H9 (cell line): ENCODE data around the gene SELENOM. TPM values are rescaled to one million over a fixed set of nuclear protein-coding genes. Genes with fewer than 3 reads are reported as not detected.
A peak's percentile ranks its signal among the peaks of the same experiment; 100 is the strongest.

Experiments
- DNase-seq: peaks from one replicate; pipeline ENCODE4 v3.0.0-alpha.2; 2017
- H2AFZ ChIP-seq: one replicate; pipeline ENCODE4 v1.6.1; 2013; ENCODE audit warnings: mild to moderate bottlenecking, low read length, control low read depth, moderate library complexity
- H2AK5ac ChIP-seq: 2 replicates; pipeline ENCODE4 v1.6.1; 2013; ENCODE audit warnings: low read length, control low read depth, mixed read lengths; ENCODE audit not compliant: insufficient read length
- H2BK120ac ChIP-seq: one replicate; pipeline ENCODE4 v1.6.1; 2013; ENCODE audit warnings: low read depth, mild to moderate bottlenecking, low read length, control low read depth, inconsistent platforms; ENCODE audit not compliant: poor library complexity, severe bottlenecking
- H2BK12ac ChIP-seq: 2 replicates; pipeline ENCODE4 v1.6.1; 2013; ENCODE audit warnings: low read length, control low read depth, mixed read lengths, low read depth; ENCODE audit not compliant: insufficient read length
- H2BK15ac ChIP-seq: 2 replicates; pipeline ENCODE4 v1.6.1; 2013; ENCODE audit warnings: low read depth, low read length, control low read depth
- H2BK20ac ChIP-seq: one replicate; pipeline ENCODE4 v1.6.1; 2013; ENCODE audit warnings: low read depth, mild to moderate bottlenecking, low read length, control low read depth, inconsistent platforms; ENCODE audit not compliant: poor library complexity, severe bottlenecking
- H2BK5ac ChIP-seq: 2 replicates; pipeline ENCODE4 v1.6.1; 2013; ENCODE audit warnings: low read length, control low read depth, mixed read lengths; ENCODE audit not compliant: insufficient read length
- H3K14ac ChIP-seq: 2 replicates; pipeline ENCODE4 v1.6.1; 2013; ENCODE audit warnings: low read length, control low read depth; ENCODE audit not compliant: insufficient read depth
- H3K18ac ChIP-seq: 2 replicates; pipeline ENCODE4 v1.6.1; 2013; ENCODE audit warnings: low read depth, mild to moderate bottlenecking, mixed read lengths, low read length, control low read depth; ENCODE audit not compliant: insufficient read length
- H3K23ac ChIP-seq: 2 replicates; pipeline ENCODE4 v1.6.1; 2013; ENCODE audit warnings: low read length, control low read depth, mixed read lengths, low read depth; ENCODE audit not compliant: insufficient read length
- H3K23me2 ChIP-seq: 2 replicates; pipeline ENCODE4 v1.6.1; 2013; ENCODE audit warnings: low read depth, mild to moderate bottlenecking, mixed read lengths, low read length, control low read depth; ENCODE audit not compliant: insufficient read length, poor library complexity, severe bottlenecking
- H3K27ac ChIP-seq: 2 replicates; pipeline ENCODE4 v1.5.1; 2013; ENCODE audit warnings: low read length, control low read depth, mixed read lengths, low read depth; ENCODE audit not compliant: insufficient read length
- H3K27me3 ChIP-seq: 2 replicates; pipeline ENCODE4 v1.6.1; 2013; ENCODE audit warnings: low read length, control low read depth, inconsistent platforms; ENCODE audit not compliant: insufficient read depth
- H3K4ac ChIP-seq: 2 replicates; pipeline ENCODE4 v1.6.1; 2013; ENCODE audit warnings: low read depth, mild to moderate bottlenecking, control low read depth, inconsistent platforms, low read length, moderate library complexity
- H3K4me1 ChIP-seq: 2 replicates; pipeline ENCODE4 v1.6.1; 2013; ENCODE audit warnings: low read length, control low read depth, inconsistent platforms; ENCODE audit not compliant: insufficient read depth
- H3K4me2 ChIP-seq: 2 replicates; pipeline ENCODE4 v1.6.1; 2013; ENCODE audit warnings: low read length, control low read depth, mixed read lengths; ENCODE audit not compliant: insufficient read length, insufficient read depth
- H3K56ac ChIP-seq: 2 replicates; pipeline ENCODE4 v1.6.1; 2013; ENCODE audit warnings: low read depth, mild to moderate bottlenecking, mixed read lengths, low read length, control low read depth; ENCODE audit not compliant: insufficient read length
- H3K79me1 ChIP-seq: 2 replicates; pipeline ENCODE4 v1.6.1; 2013; ENCODE audit warnings: low read depth, mild to moderate bottlenecking, moderate library complexity, low read length, control low read depth, inconsistent platforms; ENCODE audit not compliant: insufficient read depth, poor library complexity, severe bottlenecking
- H3K79me2 ChIP-seq: 2 replicates; pipeline ENCODE4 v1.6.1; 2013; ENCODE audit warnings: low read length, control low read depth, inconsistent platforms; ENCODE audit not compliant: insufficient read depth
- H3K9ac ChIP-seq: 2 replicates; pipeline ENCODE4 v1.6.1; 2013; ENCODE audit warnings: low read length, control low read depth, mixed read lengths; ENCODE audit not compliant: insufficient read length; ENCODE audit errors: extremely low read depth
- H3K9me3 ChIP-seq: one replicate; pipeline ENCODE4 v1.6.1; 2013; ENCODE audit warnings: low read depth, low read length, inconsistent platforms; ENCODE audit not compliant: control insufficient read depth
- H3T11ph ChIP-seq: one replicate; pipeline ENCODE4 v1.6.1; 2013; ENCODE audit warnings: mild to moderate bottlenecking, low read length, control low read depth, inconsistent platforms
- H4K20me1 ChIP-seq: one replicate; pipeline ENCODE4 v1.6.1; 2013; ENCODE audit not compliant: control insufficient read depth, insufficient read length, insufficient read depth
- H4K5ac ChIP-seq: 2 replicates; pipeline ENCODE4 v1.6.1; 2013; ENCODE audit warnings: low read depth, mild to moderate bottlenecking, mixed read lengths, low read length, control low read depth; ENCODE audit not compliant: insufficient read length
- H4K8ac ChIP-seq: replicated peaks from 2 replicates; pipeline ENCODE4 v1.6.1; 2013; ENCODE audit warnings: low read length, control low read depth, mixed read lengths, low read depth; ENCODE audit not compliant: insufficient read length
- H4K91ac ChIP-seq: 2 replicates; pipeline ENCODE4 v1.6.1; 2013; ENCODE audit warnings: low read depth, mild to moderate bottlenecking, moderate library complexity, mixed read lengths, low read length, control low read depth; ENCODE audit not compliant: insufficient read length
- H3K27ac Mint-ChIP-seq, 3 experiments: 2 replicates in 2 of 3; 3 replicates in 1 of 3; pipeline ENCODE4 v1.8.0; 2020 to 2021; ENCODE audit warnings: mixed read lengths in 3 of 3, mild to moderate bottlenecking in 1 of 3, moderate library complexity in 1 of 3
- H3K27me3 Mint-ChIP-seq: 2 replicates; pipeline ENCODE4 v1.8.0; 2021; ENCODE audit warnings: low read depth, mild to moderate bottlenecking, moderate library complexity, mixed read lengths
- H3K36me3 Mint-ChIP-seq, 3 experiments: 2 replicates in 2 of 3; 3 replicates in 1 of 3; pipeline ENCODE4 v1.8.0; 2020 to 2021; ENCODE audit warnings: low read depth in 3 of 3, mixed read lengths in 3 of 3; ENCODE audit not compliant: insufficient read depth in 1 of 3
- H3K4me1 Mint-ChIP-seq, 2 experiments: 2 replicates each; pipeline ENCODE4 v1.8.0; 2020; ENCODE audit warnings: mixed read lengths in 2 of 2
- H3K4me3 Mint-ChIP-seq, 2 experiments: 2 replicates in 1 of 2; 3 replicates in 1 of 2; pipeline ENCODE4 v1.8.0; 2020 to 2021; ENCODE audit warnings: mild to moderate bottlenecking in 2 of 2, mixed read lengths in 2 of 2, moderate library complexity in 1 of 2
- H3K9me3 Mint-ChIP-seq, 2 experiments: 2 replicates in 1 of 2; 3 replicates in 1 of 2; pipeline ENCODE4 v1.8.0; 2020; ENCODE audit warnings: mild to moderate bottlenecking in 2 of 2, mixed read lengths in 2 of 2, moderate library complexity in 1 of 2
- CTCF ChIP-seq: fragments of 200-600 bp; sonication (generic); conservative IDR thresholded peaks from 3 replicates; pipeline ENCODE4 v1.8.0; 2021; ENCODE audit warnings: antibody characterized with exemption, mild to moderate bottlenecking
- WGBS: extraction: QIAGEN DNeasy Blood & Tissue Kit; methylation state at CpG from one replicate; pipeline ENCODE4 v1.1.7; 2013; ENCODE audit warnings: missing lambda C conversion rate, low lambda C conversion rate, mixed read lengths; ENCODE audit not compliant: insufficient read length; ENCODE audit errors: extremely low coverage; 5-methylcytosine and 5-hydroxymethylcytosine counted together
- total RNA-seq: library from RNA; stranded (reverse); gene quantifications from 2 replicates; pipeline ENCODE4 v1.2.1, GENCODE V29; 2021

Gene SELENOM
- total RNA-seq, 1 experiment from 2014 or later, result 18.6 TPM

GRCh38 chr22:31085928-31086327 is 21.4 kb downstream of the SELENOM start:
- Histone ChIP-seq H3K9ac (no peak overlapping the region), H4K8ac (no peak overlapping the region), H3K23me2 (peaks cover 7% of the 10 kb centered on the region), H4K91ac (no peak overlapping the region), H2BK120ac (no peak overlapping the region), H2AK5ac (no peak overlapping the region), H3K79me1 (no peaks in the 10 kb centered on the region), H4K20me1 (no peaks in the 10 kb centered on the region), H3K4me1 (no peaks in the 10 kb centered on the region), H4K5ac (no peak overlapping the region), H3K56ac (no peak overlapping the region), H3K9me3 (no peaks in the 10 kb centered on the region), H2BK5ac (no peak overlapping the region), H3K4ac (no peak overlapping the region), H2BK20ac (no peak overlapping the region), H3K4me2 (no peak overlapping the region), H3K14ac (no peak overlapping the region), H3K27me3 (no peaks in the 10 kb centered on the region), H2AFZ (no peak overlapping the region), H3K23ac (no peak overlapping the region), H3K79me2 (no peaks in the 10 kb centered on the region; the same call in 1 of the 2 replicates), H3T11ph (no peak overlapping the region), H3K18ac (no peak overlapping the region), H2BK15ac (no peak overlapping the region), H2BK12ac (no peak overlapping the region), H3K27ac (no peak overlapping the region)
- Mint-ChIP-seq H3K4me1 (peaks cover 27 to 41% of the 10 kb centered on the region in 2 experiments), H3K27me3 (peaks cover 5% of the 10 kb centered on the region), H3K9me3 (no peaks in the 10 kb centered on the region), H3K4me3 (peak overlapping the region; percentile 72 to 80; a peak in 3 of 5 replicates), H3K36me3 (peaks cover 0 to 2% (median 2%) of the 10 kb centered on the region in 3 experiments; a peak in 4 of 7 replicates), H3K27ac (no peak overlapping the region)
- TF ChIP-seq CTCF, result no peak
- no peak for DNase-seq
- WGBS, result no CpG with 5 or more reads among the region's 3 CpGs
